Fibroblast of the aortic adventitia (primary cell): Measurements from ENCODE around the gene COPS3. TPM values are rescaled to one million over a fixed set of nuclear protein-coding genes. Genes with fewer than 3 reads are reported as not detected.

ENCODE experiments used
- DNase-seq: peaks from one replicate; pipeline ENCODE4 v3.0.0-alpha.2; 2010; ENCODE audit warnings: low read depth
- H3K4me3 ChIP-seq: 2 replicates; pipeline ENCODE4 v1.5.1; 2011; ENCODE audit warnings: low read depth, mild to moderate bottlenecking, control low read depth, low read length, moderate library complexity
- total RNA-seq: library from RNA; depleted of rRNA; stranded (reverse); fragments of >200 nt; gene quantifications from 2 replicates; pipeline ENCODE4 v1.2.3, GENCODE V29; 2012; ENCODE audit warnings: low replicate concordance
- TF ChIP-seq, protein P1 (sequence below): IDR thresholded peaks from 2 replicates; pipeline ENCODE4 v1.5.1; 2011; ENCODE audit warnings: mild to moderate bottlenecking, low read length, control low read depth, inconsistent platforms; ENCODE audit not compliant: insufficient read depth

COPS3 gene
- total RNA-seq: 62.1 and 124 TPM in 2 replicates

DNA sequence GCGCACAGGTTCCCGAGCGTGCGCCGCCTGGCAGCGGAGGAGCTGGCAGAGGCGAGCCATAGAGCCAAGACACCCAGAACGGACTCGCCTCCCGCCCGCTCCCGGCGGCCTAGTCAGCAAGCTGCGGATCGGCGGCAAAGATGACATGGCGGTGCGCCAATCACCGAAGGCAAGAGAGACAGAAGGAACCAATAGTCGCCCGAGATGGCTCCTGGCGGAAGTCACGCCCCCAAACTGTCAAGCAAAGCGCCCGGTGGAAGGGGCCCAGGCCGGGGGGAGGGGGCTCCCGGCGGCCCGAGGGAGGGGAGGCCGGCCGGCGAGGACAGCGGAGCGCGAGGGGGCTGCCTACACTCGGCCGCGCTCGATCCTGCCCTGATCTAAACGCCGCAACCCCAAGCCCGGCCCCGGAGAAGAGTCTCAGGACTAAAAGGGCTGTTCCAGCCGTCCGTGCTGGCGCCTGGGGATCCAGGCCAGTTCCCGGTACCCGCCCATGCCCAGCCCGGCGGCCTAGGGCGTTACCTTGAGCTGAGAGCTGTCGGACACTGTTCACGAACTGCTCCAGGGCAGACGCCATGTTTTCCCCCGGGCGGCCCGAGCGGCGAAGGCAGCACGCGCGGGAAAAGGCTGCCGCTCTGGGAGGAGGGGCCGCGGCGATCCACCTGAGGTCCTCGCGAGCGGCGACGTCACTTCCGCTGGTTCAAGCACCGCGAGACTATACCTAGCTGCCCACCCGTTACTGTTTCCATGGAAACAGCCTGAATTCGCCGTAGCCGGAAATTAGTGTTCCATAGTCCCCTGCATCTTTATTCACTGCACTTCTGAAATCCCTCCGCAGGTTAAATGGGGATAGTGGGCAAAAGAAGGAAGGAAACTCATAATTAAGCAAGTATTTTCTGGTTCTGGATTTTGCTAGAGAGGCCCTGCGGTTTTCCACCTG is at the start of gene COPS3:
Gene COPS3, minus strand, starts transcription at position 634 of the 937 bp plus-strand sequence. Its CDS starts 60 bp downstream, at position 574.
- TF ChIP-seq, protein P1, sequence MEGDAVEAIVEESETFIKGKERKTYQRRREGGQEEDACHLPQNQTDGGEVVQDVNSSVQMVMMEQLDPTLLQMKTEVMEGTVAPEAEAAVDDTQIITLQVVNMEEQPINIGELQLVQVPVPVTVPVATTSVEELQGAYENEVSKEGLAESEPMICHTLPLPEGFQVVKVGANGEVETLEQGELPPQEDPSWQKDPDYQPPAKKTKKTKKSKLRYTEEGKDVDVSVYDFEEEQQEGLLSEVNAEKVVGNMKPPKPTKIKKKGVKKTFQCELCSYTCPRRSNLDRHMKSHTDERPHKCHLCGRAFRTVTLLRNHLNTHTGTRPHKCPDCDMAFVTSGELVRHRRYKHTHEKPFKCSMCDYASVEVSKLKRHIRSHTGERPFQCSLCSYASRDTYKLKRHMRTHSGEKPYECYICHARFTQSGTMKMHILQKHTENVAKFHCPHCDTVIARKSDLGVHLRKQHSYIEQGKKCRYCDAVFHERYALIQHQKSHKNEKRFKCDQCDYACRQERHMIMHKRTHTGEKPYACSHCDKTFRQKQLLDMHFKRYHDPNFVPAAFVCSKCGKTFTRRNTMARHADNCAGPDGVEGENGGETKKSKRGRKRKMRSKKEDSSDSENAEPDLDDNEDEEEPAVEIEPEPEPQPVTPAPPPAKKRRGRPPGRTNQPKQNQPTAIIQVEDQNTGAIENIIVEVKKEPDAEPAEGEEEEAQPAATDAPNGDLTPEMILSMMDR: no peak
- peak within 1 kb of the TSS; percentile 89 for H3K4me3 ChIP-seq
- DNase-seq: peak; percentile 98

DNA sequence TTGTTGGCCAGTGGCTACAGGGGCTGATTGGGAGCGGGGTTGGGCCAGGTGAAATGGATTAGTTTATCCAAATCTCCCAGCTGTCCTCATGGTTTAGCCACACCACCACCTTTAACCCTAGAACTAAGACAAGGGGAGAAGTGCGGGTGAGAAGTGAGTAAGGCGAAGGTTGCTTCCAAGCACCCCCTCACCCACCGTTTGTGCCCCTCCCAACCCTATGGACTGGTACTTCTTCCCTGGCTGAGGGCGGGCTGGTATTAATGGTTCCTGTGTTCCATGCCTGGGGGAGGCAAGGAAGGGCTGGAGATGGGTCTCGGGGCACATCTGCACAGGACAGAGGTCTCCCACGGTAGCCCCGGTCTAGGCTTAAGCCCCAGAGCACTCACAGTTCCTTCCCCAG is 47.2 kb upstream of the COPS3 start:
- no peak overlapping the region for H3K4me3 ChIP-seq
- no peak for DNase-seq
- TF ChIP-seq, protein P1: no peak

DNA sequence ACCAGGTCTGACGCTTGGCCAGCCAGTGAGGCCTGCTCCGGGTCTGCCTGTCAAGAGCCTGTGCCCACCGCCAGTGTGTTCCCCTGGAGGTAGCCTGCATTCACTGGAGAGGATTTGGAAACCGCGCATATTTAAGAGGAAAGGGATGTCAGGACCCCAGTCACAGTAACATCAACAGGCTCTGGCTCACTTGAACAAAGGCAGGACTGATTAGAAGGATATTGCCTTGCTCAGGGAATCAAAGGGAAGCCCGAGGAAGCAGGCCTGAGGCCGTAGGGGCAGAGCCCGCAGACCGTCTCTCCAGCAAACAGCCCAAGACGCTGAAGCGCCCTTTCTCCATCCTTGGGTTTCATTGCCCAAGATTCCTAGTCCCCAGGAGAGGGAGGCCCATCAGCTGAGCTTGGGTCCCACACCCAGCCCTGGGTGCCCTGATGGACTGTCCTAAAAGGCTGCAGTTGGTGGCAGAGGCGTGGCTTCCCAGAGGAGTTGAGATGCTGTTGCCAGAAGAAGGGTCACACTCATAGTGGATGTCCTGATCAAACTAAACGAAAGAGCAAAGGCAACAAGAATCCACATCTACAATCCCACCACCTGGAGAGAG is 45.3 kb upstream of the COPS3 start:
- TF ChIP-seq, protein P1: no peak
- no peak overlapping the region for H3K4me3 ChIP-seq
- DNase-seq: no peak

DNA sequence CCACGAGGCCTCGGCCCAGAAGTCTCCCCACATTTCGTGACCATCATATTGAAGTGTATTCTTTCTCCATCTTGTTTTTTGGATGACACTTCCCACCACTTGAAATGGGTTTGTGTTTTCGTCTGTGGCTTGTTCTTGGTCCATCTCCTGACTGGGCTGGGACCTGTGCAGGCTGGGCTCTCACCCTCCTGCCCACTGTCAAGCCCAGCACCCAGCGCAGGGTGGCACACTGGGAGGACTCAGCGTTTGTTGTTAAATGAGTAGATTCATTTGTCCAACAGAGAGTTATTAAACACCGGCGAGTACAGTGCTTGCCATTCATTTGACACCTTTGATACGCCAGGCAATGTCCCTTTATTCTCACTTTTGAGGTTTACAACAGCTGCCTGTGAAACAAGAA is 44.8 kb upstream of the COPS3 start:
- TF ChIP-seq, protein P1: no peak
- no peak for DNase-seq
- H3K4me3 ChIP-seq: no peak overlapping the region

DNA sequence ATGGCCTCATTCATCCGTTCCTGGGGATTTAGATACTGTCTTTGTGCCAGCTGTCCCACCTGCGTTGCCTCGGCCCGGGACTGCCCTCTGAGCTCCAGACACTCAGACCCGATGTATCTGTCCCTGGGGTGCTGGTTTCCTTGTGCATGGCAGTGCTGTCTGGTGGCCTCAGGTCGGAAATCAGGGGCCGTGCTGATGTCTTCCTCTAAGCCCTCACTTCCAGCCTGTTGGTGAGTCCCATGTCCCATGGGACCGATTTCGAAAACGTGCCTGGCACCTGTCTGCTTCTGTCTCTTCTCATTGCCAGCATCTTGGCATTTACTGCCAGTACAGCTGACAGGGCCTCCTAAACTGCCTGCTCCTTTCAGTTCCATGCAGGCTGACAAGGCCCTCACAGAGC is 44.2 kb upstream of the COPS3 start:
- no peak overlapping the region for H3K4me3 ChIP-seq
- TF ChIP-seq, protein P1: no peak
- DNase-seq: no peak

DNA sequence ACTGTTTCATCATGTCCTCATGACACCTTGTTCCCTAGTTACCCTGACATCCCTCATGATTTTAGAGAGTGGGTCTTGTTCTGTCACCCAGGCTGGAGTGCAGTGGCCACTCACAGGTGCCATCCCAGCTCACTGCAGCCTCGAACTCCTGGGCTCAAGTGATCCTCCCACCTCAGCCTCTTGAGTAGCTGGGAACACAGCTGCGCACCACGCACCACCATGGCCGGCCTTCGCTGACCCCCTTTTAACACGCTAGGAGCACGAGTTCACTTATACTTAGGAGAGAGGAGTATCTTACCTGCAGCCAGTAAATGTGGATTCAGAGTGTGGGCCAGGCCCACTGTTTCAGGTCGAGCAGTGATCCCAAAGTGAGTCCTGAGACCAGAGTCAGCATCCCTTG is 43.6 kb upstream of the COPS3 start:
- no peak overlapping the region for H3K4me3 ChIP-seq
- TF ChIP-seq, protein P1: no peak
- DNase-seq: no peak
